A673 (cell line): Measurements from ENCODE around the gene GALNT2. TPM values are rescaled to one million over a fixed set of nuclear protein-coding genes. Genes with fewer than 3 reads are reported as not detected.

Experiments
- BruUV-seq: library from RNA; stranded (reverse); fragments of 400-500 nt; replicated peaks from 2 replicates; lab custom pipeline; 2021; lab: Mats Ljungman, UMichigan
- CTCF ChIA-PET: fragments of 300-600 bp; sonication (Branson Sonifier 250); formaldehyde crosslinking; loops from one replicate; lab custom pipeline; 2022; ENCODE audit warnings: antibody characterized with exemption; lab: Charles Lee
- POLR2A ChIA-PET: fragments of 300-600 bp; sonication (Branson Sonifier 250); formaldehyde crosslinking; loops from one replicate; lab custom pipeline; 2022; ENCODE audit warnings: antibody characterized with exemption; ENCODE audit not compliant: low non-redundant PET; lab: Charles Lee
- DNase-seq: peaks from one replicate; pipeline ENCODE4 v3.0.0-alpha.2; 2015; ENCODE audit warnings: low spot score
- H3K27ac ChIP-seq: fragments of 200-600 bp; sonication (generic); 2 replicates; pipeline ENCODE4 v1.5.1; 2016; ENCODE audit warnings: mixed run types, low read depth, mild to moderate bottlenecking, mixed read lengths, antibody characterized with exemption, low read length; ENCODE audit not compliant: poor library complexity, severe bottlenecking
- H3K27me3 ChIP-seq: fragments of 200-600 bp; sonication (generic); replicated peaks from 2 replicates; pipeline ENCODE4 v1.6.1; 2017; ENCODE audit warnings: mixed run types, low read depth, mild to moderate bottlenecking, mixed read lengths, antibody characterized with exemption, low read length; ENCODE audit not compliant: insufficient read depth, poor library complexity
- H3K36me3 ChIP-seq: fragments of 200-600 bp; sonication (generic); 2 replicates; pipeline ENCODE4 v1.6.1; 2016; ENCODE audit warnings: mixed run types, mild to moderate bottlenecking, mixed read lengths, antibody characterized with exemption, low read length; ENCODE audit not compliant: insufficient read depth, poor library complexity, severe bottlenecking
- H3K4me1 ChIP-seq: fragments of 200-600 bp; sonication (generic); 2 replicates; pipeline ENCODE4 v1.6.1; 2017; ENCODE audit warnings: mixed run types, mild to moderate bottlenecking, mixed read lengths, antibody characterized with exemption, low read length; ENCODE audit not compliant: insufficient read depth, poor library complexity, severe bottlenecking
- H3K4me3 ChIP-seq: fragments of 200-600 bp; sonication (generic); 2 replicates; pipeline ENCODE4 v1.5.1; 2016; ENCODE audit warnings: low read depth, mixed run types, mild to moderate bottlenecking, mixed read lengths, low read length; ENCODE audit not compliant: poor library complexity, severe bottlenecking
- H3K9me3 ChIP-seq: fragments of 200-600 bp; sonication (generic); 2 replicates; pipeline ENCODE4 v1.6.1; 2016; ENCODE audit warnings: mixed run types, low read depth, mild to moderate bottlenecking, mixed read lengths, antibody characterized with exemption, low read length; ENCODE audit not compliant: poor library complexity, severe bottlenecking
- EZH2 ChIP-seq: fragments of 200-600 bp; sonication (generic); IDR thresholded peaks from 2 replicates; pipeline ENCODE4 v1.6.1; 2017; ENCODE audit warnings: borderline replicate concordance, low read depth, mild to moderate bottlenecking, mixed read lengths, antibody characterized with exemption, low read length; ENCODE audit not compliant: poor library complexity, severe bottlenecking
- intact Hi-C: fragments of 100-400 bp; cut with micrococcal nuclease; formaldehyde crosslinking; loops from one replicate; pipeline ENCODE4 v1.10.0; 2022; ENCODE audit not compliant: unreplicated experiment
- total RNA-seq: library from RNA; stranded (reverse); gene quantifications from 2 replicates; pipeline ENCODE4 v1.2.3, GENCODE V29; 2021
- TF ChIP-seq, protein P1 (sequence below): fragments of 300-800, 200-600 bp; sonication (generic); conservative IDR thresholded peaks from 2 replicates; pipeline ENCODE4 v1.5.1; 2017; ENCODE audit warnings: low read depth, mild to moderate bottlenecking, antibody characterized with exemption, low read length, moderate library complexity, mixed read lengths

Gene GALNT2
- total RNA-seq, 1 experiment from 2014 or later, result 94.6 TPM

DNA sequence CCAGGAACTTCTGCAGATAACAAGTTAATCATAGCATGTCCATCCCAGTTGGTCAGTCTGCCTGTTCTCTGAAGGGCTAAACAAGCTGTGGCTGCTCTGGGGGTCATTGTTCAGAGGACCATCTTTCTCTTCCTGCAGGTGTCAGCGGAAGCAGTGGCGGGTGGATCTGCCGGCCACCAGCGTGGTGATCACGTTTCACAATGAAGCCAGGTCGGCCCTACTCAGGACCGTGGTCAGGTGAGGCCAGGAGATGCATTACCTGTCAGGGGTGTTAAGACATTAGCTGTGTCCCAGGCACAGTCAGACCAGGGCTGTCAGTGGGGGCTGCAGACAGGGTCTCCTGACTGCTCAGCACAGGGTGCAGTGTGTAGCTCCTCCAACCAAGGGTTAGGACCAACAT is 168.8 kb downstream of the GALNT2 start:
- DNase-seq, result no peak
- Histone ChIP-seq H3K4me3 (peak overlapping the region; percentile 9), H3K4me1 (peaks cover 58% of the 10 kb centered on the region), H3K27me3 (no peaks in the 10 kb centered on the region), H3K36me3 (peaks cover 1% of the 10 kb centered on the region), H3K9me3 (peaks cover 4% of the 10 kb centered on the region), H3K27ac (peak overlapping the region; percentile 68)
- BruUV-seq, result no TSS peak
- POLR2A ChIA-PET, result no interaction called here
- TF ChIP-seq, protein P1, sequence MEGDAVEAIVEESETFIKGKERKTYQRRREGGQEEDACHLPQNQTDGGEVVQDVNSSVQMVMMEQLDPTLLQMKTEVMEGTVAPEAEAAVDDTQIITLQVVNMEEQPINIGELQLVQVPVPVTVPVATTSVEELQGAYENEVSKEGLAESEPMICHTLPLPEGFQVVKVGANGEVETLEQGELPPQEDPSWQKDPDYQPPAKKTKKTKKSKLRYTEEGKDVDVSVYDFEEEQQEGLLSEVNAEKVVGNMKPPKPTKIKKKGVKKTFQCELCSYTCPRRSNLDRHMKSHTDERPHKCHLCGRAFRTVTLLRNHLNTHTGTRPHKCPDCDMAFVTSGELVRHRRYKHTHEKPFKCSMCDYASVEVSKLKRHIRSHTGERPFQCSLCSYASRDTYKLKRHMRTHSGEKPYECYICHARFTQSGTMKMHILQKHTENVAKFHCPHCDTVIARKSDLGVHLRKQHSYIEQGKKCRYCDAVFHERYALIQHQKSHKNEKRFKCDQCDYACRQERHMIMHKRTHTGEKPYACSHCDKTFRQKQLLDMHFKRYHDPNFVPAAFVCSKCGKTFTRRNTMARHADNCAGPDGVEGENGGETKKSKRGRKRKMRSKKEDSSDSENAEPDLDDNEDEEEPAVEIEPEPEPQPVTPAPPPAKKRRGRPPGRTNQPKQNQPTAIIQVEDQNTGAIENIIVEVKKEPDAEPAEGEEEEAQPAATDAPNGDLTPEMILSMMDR, result no peak
- no peak for TF ChIP-seq EZH2
- CTCF ChIA-PET, result no interaction called here
- intact Hi-C loops, result loop anchor here (10.0 kb wide), 1 partner anchor 171 kb away; the partner anchor contains the start of gene GALNT2

DNA sequence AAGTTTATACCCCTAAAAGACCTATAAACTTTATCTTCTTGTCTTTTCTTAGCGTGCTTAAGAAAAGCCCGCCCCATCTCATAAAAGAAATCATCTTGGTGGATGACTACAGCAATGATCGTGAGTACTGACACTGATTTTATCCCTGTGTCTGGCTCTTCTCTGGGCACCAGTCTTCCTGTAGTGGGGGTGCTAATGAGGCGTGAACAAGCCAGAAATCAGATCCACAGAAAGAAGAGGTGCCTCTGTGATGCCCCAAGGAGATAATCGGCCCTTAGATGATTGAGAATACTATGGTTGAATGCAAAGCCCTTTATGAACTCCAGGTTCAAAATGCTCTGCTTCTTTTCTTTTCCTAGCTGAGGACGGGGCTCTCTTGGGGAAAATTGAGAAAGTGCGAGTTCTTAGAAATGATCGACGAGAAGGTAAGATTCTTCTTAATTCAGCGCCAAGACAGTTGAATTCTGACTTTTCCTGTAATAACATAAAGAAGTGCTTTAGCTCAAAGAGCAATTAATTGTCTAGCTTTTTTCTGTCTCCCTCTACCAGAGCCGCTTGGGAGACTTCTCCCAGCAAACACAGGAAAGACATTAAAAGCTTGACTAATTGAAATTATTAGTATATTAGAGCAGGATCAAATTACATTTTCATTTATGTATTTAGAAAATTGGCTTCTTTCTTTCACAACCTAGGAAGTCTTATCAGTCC is 169.4 kb downstream of the GALNT2 start:
- Histone ChIP-seq H3K4me1 (peaks cover 52% of the 10 kb centered on the region), H3K36me3 (peaks cover 5% of the 10 kb centered on the region), H3K27ac (peak overlapping the region; percentile 68), H3K27me3 (no peaks in the 10 kb centered on the region), H3K4me3 (peak overlapping the region; percentile 9), H3K9me3 (peaks cover 7% of the 10 kb centered on the region)
- POLR2A ChIA-PET, result interaction anchor here (0.6 to 0.7 kb wide), 2 partner anchors 11 to 50 kb away, joined by 3 read pairs; no protein-coding TSS in a partner anchor
- no TSS peak for BruUV-seq
- DNase-seq, result peak; percentile 78
- intact Hi-C loops, result loop anchor here (10.0 kb wide), 1 partner anchor 172 kb away; the partner anchor contains the start of gene GALNT2
- CTCF ChIA-PET, result no interaction called here
- TF ChIP-seq EZH2, result no peak
- TF ChIP-seq, protein P1, result no peak

DNA sequence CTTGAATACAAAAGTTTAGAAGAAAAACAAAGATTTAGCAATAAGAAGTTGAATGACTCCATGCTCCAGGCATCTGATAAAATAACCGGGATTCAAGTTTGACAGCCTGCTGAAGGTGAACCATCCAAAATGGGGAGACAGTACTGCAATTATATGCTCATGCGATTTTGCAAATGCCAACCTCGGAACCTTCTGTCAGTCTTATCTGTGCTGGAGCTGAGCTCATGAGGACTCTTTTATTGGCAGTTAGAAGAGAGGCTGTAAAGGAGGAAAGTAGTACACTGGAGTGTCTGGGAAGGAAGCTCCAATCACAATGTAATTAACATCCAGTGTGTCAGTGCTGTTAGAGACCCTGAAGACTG is 170.0 kb downstream of the GALNT2 start:
- CTCF ChIA-PET, result no interaction called here
- POLR2A ChIA-PET, result interaction anchor here (0.6 to 0.7 kb wide), 2 partner anchors 10 to 51 kb away, joined by 3 read pairs; no protein-coding TSS in a partner anchor
- no peak for TF ChIP-seq EZH2
- TF ChIP-seq, protein P1, result no peak
- BruUV-seq, result no TSS peak
- Histone ChIP-seq H3K4me1 (peaks cover 46% of the 10 kb centered on the region), H3K36me3 (peaks cover 6% of the 10 kb centered on the region), H3K27ac (peak overlapping the region; percentile 68), H3K27me3 (no peaks in the 10 kb centered on the region), H3K9me3 (peaks cover 7% of the 10 kb centered on the region), H3K4me3 (peak overlapping the region; percentile 9)
- peak; percentile 84 for DNase-seq
- intact Hi-C loops, result loop anchor here (10.0 kb wide), 1 partner anchor 172 kb away; the partner anchor contains the start of gene GALNT2
